ENCODE data around the gene FCN2.

Gene FCN2

GRCh38 chr9:134834957-134835419 is 45.6 kb upstream of the FCN2 start:
- H3K36me3 ChIP-seq, result no peaks in the 10 kb centered on the region
- TF ChIP-seq CTCF (IDR thresholded peaks at IDR 0.05; ENCODE audit: low read depth, low read length), result no peak
- DNase-seq, result no peak
- no peaks in the 10 kb centered on the region for H3K9me3 ChIP-seq
- H3K4me3 ChIP-seq (ENCODE audit: low read depth, low read length), result no peak overlapping the region
- H3K4me1 ChIP-seq, result no peaks in the 10 kb centered on the region
- H3K27me3 ChIP-seq, result no peaks in the 10 kb centered on the region

- no peak for TF ChIP-seq CTCF (IDR thresholded peaks at IDR 0.05; ENCODE audit: low read depth, low read length)
- H3K27me3 ChIP-seq, result no peaks in the 10 kb centered on the region
- DNase-seq, result no peak
- H3K4me3 ChIP-seq (ENCODE audit: low read depth, low read length), result no peak overlapping the region
- no peaks in the 10 kb centered on the region for H3K4me1 ChIP-seq
- H3K36me3 ChIP-seq, result no peaks in the 10 kb centered on the region
- H3K9me3 ChIP-seq, result no peaks in the 10 kb centered on the region
Measured at GRCh38 chr9:134835448-134835847, 45.2 kb upstream of the FCN2 start.

- Histone ChIP-seq H3K27me3 (no peaks in the 10 kb centered on the region), H3K36me3 (no peaks in the 10 kb centered on the region), H3K4me1 (no peaks in the 10 kb centered on the region), H3K9me3 (no peaks in the 10 kb centered on the region), H3K4me3 (ENCODE audit: low read depth, low read length) (no peak overlapping the region)
- TF ChIP-seq CTCF (IDR thresholded peaks at IDR 0.05; ENCODE audit: low read depth, low read length), result no peak
- no peak for DNase-seq
Measured at GRCh38 chr9:134835987-134836386, 44.6 kb upstream of the FCN2 start.

GRCh38 chr9:134836406-134836970 is 44.1 kb upstream of the FCN2 start:
- TF ChIP-seq CTCF (IDR thresholded peaks at IDR 0.05; ENCODE audit: low read depth, low read length), result no peak
- no peaks in the 10 kb centered on the region for H3K27me3 ChIP-seq
- no peaks in the 10 kb centered on the region for H3K4me1 ChIP-seq
- H3K36me3 ChIP-seq, result no peaks in the 10 kb centered on the region
- H3K9me3 ChIP-seq, result no peaks in the 10 kb centered on the region
- no peak overlapping the region for H3K4me3 ChIP-seq (ENCODE audit: low read depth, low read length)
- DNase-seq, result no peak

- no peak for TF ChIP-seq CTCF (IDR thresholded peaks at IDR 0.05; ENCODE audit: low read depth, low read length)
- H3K4me1 ChIP-seq, result no peaks in the 10 kb centered on the region
- H3K36me3 ChIP-seq, result no peaks in the 10 kb centered on the region
- H3K4me3 ChIP-seq (ENCODE audit: low read depth, low read length), result no peak overlapping the region
- no peaks in the 10 kb centered on the region for H3K9me3 ChIP-seq
- H3K27me3 ChIP-seq, result no peaks in the 10 kb centered on the region
- no peak for DNase-seq
Measured at GRCh38 chr9:134837529-134837928, 43.1 kb upstream of the FCN2 start.

GRCh38 chr9:134838651-134839454 is 41.8 kb upstream of the FCN2 start:
- Histone ChIP-seq H3K4me1 (no peaks in the 10 kb centered on the region), H3K4me3 (ENCODE audit: low read depth, low read length) (no peak overlapping the region), H3K36me3 (no peaks in the 10 kb centered on the region)

More at GRCh38 chr9:134838651-134839454, 41.8 kb upstream of the FCN2 start:
- DNase-seq, result no peak
- H3K27me3 ChIP-seq, result no peaks in the 10 kb centered on the region
- no peak for TF ChIP-seq CTCF (IDR thresholded peaks at IDR 0.05; ENCODE audit: low read depth, low read length)
- H3K9me3 ChIP-seq, result no peaks in the 10 kb centered on the region
